HepG2 (cell line): ENCODE measurements around the gene HYOU1. TPM values are rescaled to one million over a fixed set of nuclear protein-coding genes. Genes with fewer than 3 reads are reported as not detected.
A peak's percentile ranks its signal among the peaks of the same experiment; 100 is the strongest.

Experiments used
- BRD4 ChIP-seq: sonication (generic); formaldehyde crosslinking; IDR thresholded peaks from 2 replicates; pipeline ENCODE4 v1.4.0; 2020; ENCODE audit warnings: missing genetic modification reagents
- EP300 ChIP-seq, 3 experiments: sonication (generic) in 1 of 3; formaldehyde crosslinking in 1 of 3; IDR thresholded peaks; 2 replicates each; pipeline versions ENCODE4 v1.5.1 to v1.6.1; 2011 to 2020; ENCODE audit warnings: low read depth in 2 of 3, low read length in 2 of 3, borderline replicate concordance in 1 of 3, improper control_type of control experiment in 1 of 3, mild to moderate bottlenecking in 1 of 3, missing genetic modification reagents in 1 of 3, moderate library complexity in 1 of 3
- ERF ChIP-seq: IDR thresholded peaks from 2 replicates; pipeline ENCODE4 v1.6.1; 2018; ENCODE audit warnings: missing biosample characterization, missing genetic modification reagents
- HNF4G ChIP-seq, 2 experiments: sonication (generic) in 1 of 2; formaldehyde crosslinking in 1 of 2; IDR thresholded peaks; 2 replicates each; pipeline versions ENCODE4 v1.4.0 to v1.6.1; 2011 to 2020; ENCODE audit warnings: borderline replicate concordance in 2 of 2, low read depth in 2 of 2, mild to moderate bottlenecking in 2 of 2, low read length in 1 of 2, missing genetic modification reagents in 1 of 2, moderate library complexity in 1 of 2
- KLF15 ChIP-seq: sonication (generic); formaldehyde crosslinking; IDR thresholded peaks from 2 replicates; pipeline ENCODE4 v1.8.1; 2023; ENCODE audit warnings: borderline replicate concordance, mild to moderate bottlenecking, inconsistent platforms, missing genetic modification reagents, mixed read lengths
- MED8 ChIP-seq: sonication (generic); formaldehyde crosslinking; IDR thresholded peaks from 2 replicates; pipeline ENCODE4 v1.8.1; 2023; ENCODE audit warnings: mild to moderate bottlenecking, missing genetic modification reagents; ENCODE audit not compliant: insufficient replicate concordance
- MZF1 ChIP-seq: sonication (generic); formaldehyde crosslinking; IDR thresholded peaks from 2 replicates; pipeline ENCODE4 v1.8.1; 2023; ENCODE audit warnings: mild to moderate bottlenecking, missing genetic modification reagents, borderline replicate concordance
- PPARG ChIP-seq: conservative IDR thresholded peaks from 2 replicates; pipeline ENCODE4 v1.6.1; 2016; ENCODE audit warnings: missing biosample characterization, missing genetic modification reagents
- RXRA ChIP-seq: sonication (generic); formaldehyde crosslinking; IDR thresholded peaks from 2 replicates; pipeline ENCODE4 v1.5.1; 2020; ENCODE audit warnings: missing genetic modification reagents
- SSRP1 ChIP-seq: IDR thresholded peaks from 2 replicates; pipeline ENCODE4 v1.6.1; 2016; ENCODE audit warnings: control low read depth
- TEAD3 ChIP-seq: optimal IDR thresholded peaks from 2 replicates; pipeline ENCODE3; 2016; ENCODE audit warnings: borderline replicate concordance
- THAP11 ChIP-seq: IDR thresholded peaks from 2 replicates; pipeline ENCODE4 v1.6.1; 2016; ENCODE audit warnings: missing biosample characterization, missing genetic modification reagents
- ZFP62 ChIP-seq: sonication (generic); formaldehyde crosslinking; IDR thresholded peaks from 2 replicates; pipeline ENCODE4 v1.4.0; 2020; ENCODE audit warnings: missing genetic modification reagents
- ZNF232 ChIP-seq: sonication (generic); formaldehyde crosslinking; IDR thresholded peaks from 2 replicates; pipeline ENCODE4 v1.4.0; 2020; ENCODE audit warnings: missing genetic modification reagents, borderline replicate concordance
- ZNF326 ChIP-seq: sonication (generic); formaldehyde crosslinking; IDR thresholded peaks from 2 replicates; pipeline ENCODE4 v1.4.0; 2020; ENCODE audit warnings: missing genetic modification reagents, borderline replicate concordance
- ZNF337 ChIP-seq: sonication (generic); formaldehyde crosslinking; IDR thresholded peaks from 2 replicates; pipeline ENCODE4 v1.5.1; 2020; ENCODE audit warnings: missing genetic modification reagents, low read depth, mild to moderate bottlenecking, borderline replicate concordance
- ZNF367 ChIP-seq: sonication (generic); formaldehyde crosslinking; IDR thresholded peaks from 2 replicates; pipeline ENCODE4 v1.4.0; 2020; ENCODE audit warnings: missing genetic modification reagents, borderline replicate concordance
- ZNF614 ChIP-seq: IDR thresholded peaks from 2 replicates; pipeline ENCODE4 v1.6.1; 2018; ENCODE audit warnings: missing biosample characterization, missing genetic modification reagents, inconsistent platforms, borderline replicate concordance
- ZNF678 ChIP-seq: sonication (generic); formaldehyde crosslinking; IDR thresholded peaks from 2 replicates; pipeline ENCODE4 v1.4.0; 2020; ENCODE audit warnings: mild to moderate bottlenecking, missing genetic modification reagents
- ZNF776 ChIP-seq: sonication (generic); formaldehyde crosslinking; IDR thresholded peaks from 2 replicates; pipeline ENCODE4 v1.4.0; 2020; ENCODE audit warnings: mild to moderate bottlenecking, missing genetic modification reagents
- ZNF839 ChIP-seq: sonication (generic); formaldehyde crosslinking; IDR thresholded peaks from 2 replicates; pipeline ENCODE4 v1.4.0; 2020; ENCODE audit warnings: missing genetic modification reagents, mild to moderate bottlenecking, borderline replicate concordance
- polyA plus RNA-seq, 8 experiments: library from polyadenylated mRNA; depleted of rRNA in 3 of 8; stranded (reverse) in 7 of 8; unstranded in 1 of 8; fragments of >200 nt; fragmentation: Illumina TruSeq in 4 of 8; extraction: Trizol in 4 of 8; gene quantifications; 2 replicates each; pipeline versions ENCODE4 v1.2.1 to v1.2.3, GENCODE V29; 2011 to 2016; ENCODE audit warnings: low read depth in 4 of 8, missing spikeins in 1 of 8, mixed read lengths in 1 of 8; ENCODE audit not compliant: insufficient read depth in 1 of 8
- total RNA-seq, 5 experiments: library from RNA; depleted of rRNA; stranded (reverse); fragments of >200 nt; fragmentation: Illumina TruSeq; extraction: Trizol; gene quantifications; 2 replicates each; pipeline ENCODE4 v1.2.3, GENCODE V29; 2016; ENCODE audit warnings: low read depth in 1 of 5
- TF ChIP-seq, protein P1 (sequence below): sonication (generic); formaldehyde crosslinking; conservative IDR thresholded peaks from 2 replicates; pipeline ENCODE4 v1.5.0; 2020; ENCODE audit warnings: missing genetic modification reagents
- TF ChIP-seq, protein P2 (sequence below): sonication (generic); formaldehyde crosslinking; IDR thresholded peaks from 2 replicates; pipeline ENCODE4 v1.5.1; 2020; ENCODE audit warnings: missing genetic modification reagents, mild to moderate bottlenecking, borderline replicate concordance
- TF ChIP-seq, protein P3 (sequence below): sonication (generic); formaldehyde crosslinking; IDR thresholded peaks from 2 replicates; pipeline ENCODE4 v1.9.0; 2021; ENCODE audit warnings: missing genetic modification reagents, borderline replicate concordance
- TF ChIP-seq, protein P4 (sequence below): sonication (generic); IDR thresholded peaks from 2 replicates; pipeline ENCODE4 v1.6.1; 2016; ENCODE audit warnings: low read depth, borderline replicate concordance

HYOU1 gene
- total and polyA plus RNA-seq, 2 of the 13 experiments (the other 11 are each of a cell fraction or from before 2014, with no cell fraction given): 127 to 155 TPM

DNA sequence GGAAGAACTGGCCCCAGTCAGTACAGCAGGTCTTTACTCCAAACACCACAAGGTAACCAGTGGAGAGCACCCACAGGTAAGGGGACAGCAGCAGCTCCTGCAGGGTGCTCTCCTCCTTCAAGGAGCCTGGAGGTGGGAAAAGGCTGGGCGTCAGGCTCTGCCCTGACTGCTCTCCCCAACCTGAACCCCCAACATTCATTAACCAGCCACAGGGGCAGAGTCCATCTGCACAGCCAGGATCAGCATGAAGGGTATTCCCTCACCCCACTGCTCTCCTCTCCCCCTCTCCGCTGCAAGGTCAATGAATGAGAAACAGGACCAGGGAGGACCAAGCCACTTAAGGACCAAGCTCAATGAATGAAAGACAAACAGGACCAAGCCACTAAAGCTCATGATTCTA, 30.0 kb downstream of the HYOU1 start (continued):
- TF ChIP-seq RXRA (CRISPR knock-in tag) (0 out of 2 replicates have a peak, but pooled peaks have one; percentile 16), BRD4 (CRISPR knock-in tag) (no peak), EP300 (IDR thresholded peaks at IDR 0.05; ENCODE audit: low read depth in 2 of 2, low read length in 2 of 2) (peak in 1 of 2 experiments; percentile 31; a peak in 1 of 4 replicates), EP300 (CRISPR knock-in tag; IDR thresholded peaks at IDR 0.05; ENCODE audit: borderline replicate concordance) (peak; percentile 19; the same call in 1 of the 2 replicates), ZNF776 (CRISPR knock-in tag) (no peak), PPARG (CRISPR knock-in tag) (no peak), KLF15 (CRISPR knock-in tag) (no peak), MED8 (CRISPR knock-in tag) (no peak), ZNF614 (no peak), HNF4G (IDR thresholded peaks at IDR 0.05; ENCODE audit: borderline replicate concordance, low read depth, low read length) (peak; percentile 81), HNF4G (CRISPR knock-in tag; IDR thresholded peaks at IDR 0.05; ENCODE audit: borderline replicate concordance, low read depth) (peak; percentile 51; the same call in 1 of the 2 replicates), ZNF839 (CRISPR knock-in tag) (no peak), THAP11 (CRISPR knock-in tag) (no peak), MZF1 (no peak), TEAD3 (no peak), ZNF232 (CRISPR knock-in tag) (no peak), ZNF367 (CRISPR knock-in tag) (no peak), ZNF326 (CRISPR knock-in tag) (no peak), SSRP1 (CRISPR knock-in tag) (no peak), ZFP62 (CRISPR knock-in tag) (no peak), ZNF678 (CRISPR knock-in tag) (no peak), ZNF337 (CRISPR knock-in tag) (no peak), ERF (CRISPR knock-in tag) (no peak)
- TF ChIP-seq, protein P1, sequence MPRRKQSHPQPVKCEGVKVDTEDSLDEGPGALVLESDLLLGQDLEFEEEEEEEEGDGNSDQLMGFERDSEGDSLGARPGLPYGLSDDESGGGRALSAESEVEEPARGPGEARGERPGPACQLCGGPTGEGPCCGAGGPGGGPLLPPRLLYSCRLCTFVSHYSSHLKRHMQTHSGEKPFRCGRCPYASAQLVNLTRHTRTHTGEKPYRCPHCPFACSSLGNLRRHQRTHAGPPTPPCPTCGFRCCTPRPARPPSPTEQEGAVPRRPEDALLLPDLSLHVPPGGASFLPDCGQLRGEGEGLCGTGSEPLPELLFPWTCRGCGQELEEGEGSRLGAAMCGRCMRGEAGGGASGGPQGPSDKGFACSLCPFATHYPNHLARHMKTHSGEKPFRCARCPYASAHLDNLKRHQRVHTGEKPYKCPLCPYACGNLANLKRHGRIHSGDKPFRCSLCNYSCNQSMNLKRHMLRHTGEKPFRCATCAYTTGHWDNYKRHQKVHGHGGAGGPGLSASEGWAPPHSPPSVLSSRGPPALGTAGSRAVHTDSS (CRISPR knock-in tag): no peak
- TF ChIP-seq, protein P2, sequence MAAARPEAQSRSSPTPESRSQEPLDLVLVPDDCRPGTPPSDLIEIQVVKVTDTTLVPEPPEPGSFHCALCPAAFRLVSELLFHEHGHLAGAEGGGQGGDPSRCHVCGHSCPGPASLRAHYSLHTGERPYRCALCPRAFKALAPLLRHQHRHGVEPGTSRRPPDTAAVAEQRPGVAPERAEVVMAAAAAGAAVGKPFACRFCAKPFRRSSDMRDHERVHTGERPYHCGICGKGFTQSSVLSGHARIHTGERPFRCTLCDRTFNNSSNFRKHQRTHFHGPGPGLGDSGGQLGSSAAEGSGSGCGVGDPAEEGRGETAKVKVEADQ: no peak
- TF ChIP-seq, protein P3, sequence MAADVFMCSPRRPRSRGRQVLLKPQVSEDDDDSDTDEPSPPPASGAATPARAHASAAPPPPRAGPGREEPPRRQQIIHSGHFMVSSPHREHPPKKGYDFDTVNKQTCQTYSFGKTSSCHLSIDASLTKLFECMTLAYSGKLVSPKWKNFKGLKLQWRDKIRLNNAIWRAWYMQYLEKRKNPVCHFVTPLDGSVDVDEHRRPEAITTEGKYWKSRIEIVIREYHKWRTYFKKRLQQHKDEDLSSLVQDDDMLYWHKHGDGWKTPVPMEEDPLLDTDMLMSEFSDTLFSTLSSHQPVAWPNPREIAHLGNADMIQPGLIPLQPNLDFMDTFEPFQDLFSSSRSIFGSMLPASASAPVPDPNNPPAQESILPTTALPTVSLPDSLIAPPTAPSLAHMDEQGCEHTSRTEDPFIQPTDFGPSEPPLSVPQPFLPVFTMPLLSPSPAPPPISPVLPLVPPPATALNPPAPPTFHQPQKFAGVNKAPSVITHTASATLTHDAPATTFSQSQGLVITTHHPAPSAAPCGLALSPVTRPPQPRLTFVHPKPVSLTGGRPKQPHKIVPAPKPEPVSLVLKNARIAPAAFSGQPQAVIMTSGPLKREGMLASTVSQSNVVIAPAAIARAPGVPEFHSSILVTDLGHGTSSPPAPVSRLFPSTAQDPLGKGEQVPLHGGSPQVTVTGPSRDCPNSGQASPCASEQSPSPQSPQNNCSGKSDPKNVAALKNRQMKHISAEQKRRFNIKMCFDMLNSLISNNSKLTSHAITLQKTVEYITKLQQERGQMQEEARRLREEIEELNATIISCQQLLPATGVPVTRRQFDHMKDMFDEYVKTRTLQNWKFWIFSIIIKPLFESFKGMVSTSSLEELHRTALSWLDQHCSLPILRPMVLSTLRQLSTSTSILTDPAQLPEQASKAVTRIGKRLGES (CRISPR knock-in tag): no peak
- TF ChIP-seq, protein P4, sequence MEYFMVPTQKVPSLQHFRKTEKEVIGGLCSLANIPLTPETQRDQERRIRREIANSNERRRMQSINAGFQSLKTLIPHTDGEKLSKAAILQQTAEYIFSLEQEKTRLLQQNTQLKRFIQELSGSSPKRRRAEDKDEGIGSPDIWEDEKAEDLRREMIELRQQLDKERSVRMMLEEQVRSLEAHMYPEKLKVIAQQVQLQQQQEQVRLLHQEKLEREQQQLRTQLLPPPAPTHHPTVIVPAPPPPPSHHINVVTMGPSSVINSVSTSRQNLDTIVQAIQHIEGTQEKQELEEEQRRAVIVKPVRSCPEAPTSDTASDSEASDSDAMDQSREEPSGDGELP: no peak
